IPS-NIHi11 (cell line): ENCODE measurements around the gene FAM204A.

ENCODE experiments used
- DNase-seq: peaks from one replicate; pipeline ENCODE4 v3.0.0; 2012; ENCODE audit warnings: mixed read lengths, low spot score

FAM204A gene

GRCh38 chr10:118278649-118279048 lies 63.5 kb downstream of the FAM204A start:
- DNase-seq, result no peak

- no peak for DNase-seq
Measured at GRCh38 chr10:118277871-118278270, 64.3 kb downstream of the FAM204A start.

GRCh38 chr10:118276727-118277126 lies 65.4 kb downstream of the FAM204A start:
- no peak for DNase-seq

- no peak for DNase-seq
Measured at GRCh38 chr10:118276204-118276603, 65.9 kb downstream of the FAM204A start.

- DNase-seq, result no peak
Measured at GRCh38 chr10:118273662-118274061, 68.5 kb downstream of the FAM204A start.

- no peak for DNase-seq
Measured at GRCh38 chr10:118272767-118273166, 69.4 kb downstream of the FAM204A start.

GRCh38 chr10:118272149-118272721 lies 69.9 kb downstream of the FAM204A start:
- DNase-seq, result peak; percentile 25

- DNase-seq, result no peak
Measured at GRCh38 chr10:118271671-118272070, 70.5 kb downstream of the FAM204A start.

GRCh38 chr10:118266098-118266748 lies 75.9 kb downstream of the FAM204A start:
- no peak for DNase-seq

- no peak for DNase-seq
Measured at GRCh38 chr10:118264838-118265470, 77.2 kb downstream of the FAM204A start.

GRCh38 chr10:118264252-118264651 lies 77.9 kb downstream of the FAM204A start:
- no peak for DNase-seq

GRCh38 chr10:118262538-118262937 lies 79.6 kb downstream of the FAM204A start:
- no peak for DNase-seq

- peak; percentile 67 for DNase-seq
Measured at GRCh38 chr10:118259288-118259906, 82.7 kb downstream of the FAM204A start.

GRCh38 chr10:118258285-118258684 lies 83.8 kb downstream of the FAM204A start:
- no peak for DNase-seq

- DNase-seq, result no peak
Measured at GRCh38 chr10:118256825-118257570, 85.1 kb downstream of the FAM204A start.

- no peak for DNase-seq
Measured at GRCh38 chr10:118256209-118256608, 85.9 kb downstream of the FAM204A start.

GRCh38 chr10:118255355-118255754 lies 86.8 kb downstream of the FAM204A start:
- no peak for DNase-seq

GRCh38 chr10:118254654-118255053 lies 87.5 kb downstream of the FAM204A start:
- DNase-seq, result no peak

- DNase-seq, result no peak
Measured at GRCh38 chr10:118253397-118253796, 88.7 kb downstream of the FAM204A start.

- DNase-seq, result no peak
Measured at GRCh38 chr10:118251791-118252190, 90.3 kb downstream of the FAM204A start.

- DNase-seq, result no peak
Measured at GRCh38 chr10:118249714-118250113, 92.4 kb downstream of the FAM204A start.
